ENCODE measurements around the gene RBM4B. TPM values are rescaled to one million over a fixed set of nuclear protein-coding genes. Genes with fewer than 3 reads are reported as not detected.

RBM4B gene
- total and polyA plus RNA-seq, 2 of the 4 experiments (the other 2 are of a cell fraction) = 23.1 to 26.7 TPM

DNA sequence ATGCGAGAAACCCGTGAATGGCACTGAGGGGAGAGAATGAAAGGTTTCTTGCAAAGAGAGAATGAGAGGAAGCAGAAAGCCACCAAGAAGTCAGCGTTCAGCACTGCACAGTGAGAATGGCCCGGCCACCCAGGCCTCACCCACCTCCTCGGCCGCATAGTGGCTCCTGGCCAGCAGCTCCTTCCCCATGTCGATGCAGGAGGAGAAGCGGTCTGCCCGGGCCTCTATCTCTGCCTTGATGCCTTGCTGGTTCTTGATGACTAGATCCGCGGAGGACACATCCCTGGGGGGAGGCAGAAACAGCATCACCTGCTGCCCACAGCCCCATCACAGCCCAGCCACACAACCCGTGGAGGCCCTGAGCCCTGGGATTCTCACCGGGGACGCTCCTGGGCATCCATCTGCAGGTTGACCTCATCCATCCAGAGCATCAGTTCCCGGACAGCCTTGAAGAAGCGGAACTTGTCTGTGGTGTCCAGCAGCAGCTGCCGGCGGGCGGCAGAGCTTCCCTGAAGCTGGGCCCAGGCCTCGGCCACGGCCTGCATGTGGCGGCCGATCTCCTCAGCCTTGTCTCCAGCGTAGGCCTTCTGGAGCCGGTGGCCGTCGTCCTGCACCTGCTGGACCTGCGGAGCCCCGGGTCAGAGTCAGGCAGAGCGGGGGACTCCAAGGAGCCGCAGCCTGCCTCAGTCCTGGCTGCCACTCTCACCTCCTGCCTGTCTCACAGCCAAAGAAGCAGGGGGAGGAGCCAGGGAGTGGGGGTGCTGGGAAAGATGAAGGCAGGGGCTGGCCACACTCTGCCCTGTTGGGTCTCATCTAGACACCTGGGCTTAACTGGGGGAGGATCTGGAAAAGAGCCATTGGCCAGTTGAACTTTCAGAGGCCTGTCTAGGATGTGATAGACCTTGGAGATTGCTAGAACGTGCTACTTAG lies 12.2 kb upstream of the RBM4B start:
- H3K36me3 ChIP-seq (ENCODE audit: control insufficient read depth, insufficient read depth, low read length) = no peaks in the 10 kb centered on the region
- no peak overlapping the region for H4K5ac ChIP-seq (ENCODE audit: low read depth, low read length)
- H2BK15ac ChIP-seq (ENCODE audit: low read depth, low read length) = no peak overlapping the region
- no peak for TF ChIP-seq RAD21 (IDR thresholded peaks at IDR 0.05; ENCODE audit: low read length)
- no peak for TF ChIP-seq BHLHE40 (IDR thresholded peaks at IDR 0.05; ENCODE audit: low read depth, low read length)
- TF ChIP-seq SMC3 (IDR thresholded peaks at IDR 0.05; ENCODE audit: low read depth, low read length) = no peak
- no peak for TF ChIP-seq MXI1 (IDR thresholded peaks at IDR 0.05; ENCODE audit: borderline replicate concordance, low read depth, low read length)
- TF ChIP-seq, protein P1, sequence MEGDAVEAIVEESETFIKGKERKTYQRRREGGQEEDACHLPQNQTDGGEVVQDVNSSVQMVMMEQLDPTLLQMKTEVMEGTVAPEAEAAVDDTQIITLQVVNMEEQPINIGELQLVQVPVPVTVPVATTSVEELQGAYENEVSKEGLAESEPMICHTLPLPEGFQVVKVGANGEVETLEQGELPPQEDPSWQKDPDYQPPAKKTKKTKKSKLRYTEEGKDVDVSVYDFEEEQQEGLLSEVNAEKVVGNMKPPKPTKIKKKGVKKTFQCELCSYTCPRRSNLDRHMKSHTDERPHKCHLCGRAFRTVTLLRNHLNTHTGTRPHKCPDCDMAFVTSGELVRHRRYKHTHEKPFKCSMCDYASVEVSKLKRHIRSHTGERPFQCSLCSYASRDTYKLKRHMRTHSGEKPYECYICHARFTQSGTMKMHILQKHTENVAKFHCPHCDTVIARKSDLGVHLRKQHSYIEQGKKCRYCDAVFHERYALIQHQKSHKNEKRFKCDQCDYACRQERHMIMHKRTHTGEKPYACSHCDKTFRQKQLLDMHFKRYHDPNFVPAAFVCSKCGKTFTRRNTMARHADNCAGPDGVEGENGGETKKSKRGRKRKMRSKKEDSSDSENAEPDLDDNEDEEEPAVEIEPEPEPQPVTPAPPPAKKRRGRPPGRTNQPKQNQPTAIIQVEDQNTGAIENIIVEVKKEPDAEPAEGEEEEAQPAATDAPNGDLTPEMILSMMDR (conservative IDR thresholded peaks at IDR 0.05; ENCODE audit: low read depth, low read length) = no peak
- TF ChIP-seq POLR2A (IDR thresholded peaks at IDR 0.05; ENCODE audit: low read depth, low read length) = no peak
- TF ChIP-seq RCOR1 (IDR thresholded peaks at IDR 0.05; ENCODE audit: insufficient replicate concordance, low read length) = no peak
- no peak for DNase-seq
- POLR2A ChIA-PET (ENCODE audit: unreplicated experiment) = no interaction called here
- H3K4me3 ChIP-seq (ENCODE audit: insufficient read depth, low read depth, low read length) = no peak overlapping the region
- no peak overlapping the region for H3K9ac ChIP-seq (ENCODE audit: low read depth, low read length)
- dilution Hi-C loops (cut with HindIII; ENCODE audit: low sequenced_read_pairs, unreplicated experiment) = no loop called here
- no TSS peak for BruUV-seq (replicated peaks)
- no peak overlapping the region for H2AK9ac ChIP-seq (replicated peaks; ENCODE audit: low read depth, low read length, poor library complexity)
- no peak overlapping the region for H4K8ac ChIP-seq (ENCODE audit: low read depth in 2 of 2, low read length in 2 of 2)
- no peak overlapping the region for H4K91ac ChIP-seq (ENCODE audit: insufficient read depth, low read depth, low read length)
- H3K27ac ChIP-seq (ENCODE audit: insufficient read depth, low read length) = no peak overlapping the region
- no peak overlapping the region for H2BK20ac ChIP-seq (ENCODE audit: low read depth, low read length)
- no peak overlapping the region for H2AK5ac ChIP-seq (ENCODE audit: low read depth, low read length)
- no peaks in the 10 kb centered on the region; the same call in 1 of the 2 replicates for H4K20me1 ChIP-seq (ENCODE audit: insufficient read depth, low read length)
- H2BK120ac ChIP-seq (ENCODE audit: low read depth, low read length) = no peak overlapping the region
- CTCF ChIA-PET = no interaction called here
- 91% methylated on average over 17 of the region's 32 CpGs; no CpG with 5 or more reads in 1 of the 2 experiments for WGBS, 2 experiments (ENCODE audit: extremely low coverage in 2 of 2, insufficient read length in 1 of 2)
- no peak overlapping the region for H3K14ac ChIP-seq (replicated peaks; ENCODE audit: low read depth, low read length)
- intact Hi-C loops (cut with micrococcal nuclease) = no loop called here
- no peaks in the 10 kb centered on the region; the same call in 1 of the 2 replicates for H3K27me3 ChIP-seq (ENCODE audit: control insufficient read depth, insufficient read depth, low read length)
- no peaks in the 10 kb centered on the region for H3K9me1 ChIP-seq (ENCODE audit: insufficient read depth, low read length)
- no peak overlapping the region for H3K23ac ChIP-seq (ENCODE audit: low read depth, low read length)
- H2BK5ac ChIP-seq (ENCODE audit: low read depth, low read length, poor library complexity, severe bottlenecking) = no peak overlapping the region
- H3K4ac ChIP-seq (ENCODE audit: low read depth, low read length) = no peak overlapping the region
- no peak overlapping the region for H3K56ac ChIP-seq (ENCODE audit: extremely low read depth, insufficient read depth, low read length)
- ATAC-seq (ENCODE audit: low read depth) = no peak
- no peak overlapping the region for H3K18ac ChIP-seq (ENCODE audit: low read depth, low read length)
- no peaks in the 10 kb centered on the region for H3K4me1 ChIP-seq (ENCODE audit: control insufficient read depth, insufficient read depth, low read length)
- no peak overlapping the region for H2AFZ ChIP-seq (replicated peaks; ENCODE audit: low read length, poor library complexity)
- in situ Hi-C loops (cut with MboI; ENCODE audit: low sequenced_read_pairs) = loop anchor here (5.0 to 10.0 kb wide), 3 partner anchors 142 to 287 kb away; partner anchors contain the start of gene C11orf86
- no peaks in the 10 kb centered on the region for H3K9me3 ChIP-seq (ENCODE audit: control insufficient read depth, insufficient read depth, low read length)
- no peaks in the 10 kb centered on the region for H3K79me1 ChIP-seq (ENCODE audit: low read depth in 1 of 2, low read length in 2 of 2)
- H3K4me2 ChIP-seq (ENCODE audit: low read depth, low read length) = no peak overlapping the region
